ENCODE measurements around the gene CKM.
"Not testable (repeated sequence)": the region's sequence is repeated elsewhere in the genome, so short reads cannot be mapped to it uniquely, and the experiment has no call there.

The CKM gene

DNA sequence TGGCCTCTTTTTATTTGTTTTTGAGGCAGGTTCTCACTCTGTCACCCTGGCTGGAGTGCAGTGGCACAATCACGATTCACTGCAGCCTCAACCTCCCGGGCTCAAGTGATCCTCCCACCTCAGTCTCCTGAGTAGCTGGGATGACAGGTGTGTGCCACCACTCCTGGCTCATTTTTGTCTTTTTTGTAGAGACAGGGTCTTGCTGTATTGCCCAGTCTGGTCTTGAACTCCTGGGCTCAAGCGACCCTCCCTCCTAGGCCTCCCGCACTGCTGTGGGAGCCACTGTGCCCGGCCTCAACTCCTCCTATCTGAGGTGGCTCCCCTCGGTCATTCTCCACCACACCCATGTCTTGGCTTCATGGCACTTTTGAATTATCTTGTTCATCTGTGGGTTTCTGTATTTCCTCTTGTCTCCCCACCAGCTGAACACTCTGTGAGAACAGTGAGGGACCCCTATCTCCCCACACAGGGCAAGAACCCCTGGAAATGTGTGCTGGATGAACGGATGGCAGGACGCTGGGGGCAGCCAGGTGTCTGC lies 7.9 kb downstream of the CKM start:
- no peak for DNase-seq

DNA sequence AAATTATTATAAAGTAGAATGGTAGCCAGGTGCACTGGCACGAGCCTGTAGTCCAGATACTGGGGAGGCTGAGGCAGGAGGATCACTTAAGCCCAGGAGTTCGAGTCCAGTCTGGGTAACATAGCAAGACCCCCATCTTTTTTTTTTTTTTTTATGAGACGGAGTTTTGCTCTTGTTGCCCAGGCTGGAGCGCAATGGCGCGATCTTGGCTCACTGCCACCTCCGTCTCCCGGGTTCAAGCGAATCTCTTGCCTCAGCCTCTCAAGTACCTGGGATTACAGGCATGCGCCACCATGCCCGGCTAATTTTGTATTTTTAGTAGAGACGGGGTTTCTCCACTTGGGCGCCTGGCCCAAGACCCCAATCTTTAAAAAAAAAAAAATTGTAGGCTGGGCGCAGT lies 10.4 kb downstream of the CKM start:
- not testable (repeated sequence) for DNase-seq

DNA sequence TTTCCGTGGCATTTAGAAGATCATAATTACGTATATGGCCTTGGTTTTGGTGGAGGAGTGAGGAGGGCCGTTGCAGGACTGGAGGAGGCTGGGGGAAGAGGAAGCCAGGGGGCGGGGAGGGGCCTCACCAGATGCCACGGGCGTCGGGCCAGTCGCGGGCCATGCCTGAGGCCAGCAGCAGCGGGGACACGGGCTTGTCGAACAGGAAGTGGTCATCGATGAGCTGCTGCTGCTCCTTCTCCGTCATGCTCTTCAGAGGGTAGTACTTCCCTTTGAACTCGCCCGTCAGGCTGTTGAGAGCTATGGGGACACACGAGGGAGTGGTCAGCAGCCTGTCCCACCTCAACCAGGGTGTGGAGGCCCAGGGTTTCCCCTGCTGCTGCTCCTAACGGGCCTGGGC lies 11.1 kb downstream of the CKM start:
- DNase-seq: no peak

DNA sequence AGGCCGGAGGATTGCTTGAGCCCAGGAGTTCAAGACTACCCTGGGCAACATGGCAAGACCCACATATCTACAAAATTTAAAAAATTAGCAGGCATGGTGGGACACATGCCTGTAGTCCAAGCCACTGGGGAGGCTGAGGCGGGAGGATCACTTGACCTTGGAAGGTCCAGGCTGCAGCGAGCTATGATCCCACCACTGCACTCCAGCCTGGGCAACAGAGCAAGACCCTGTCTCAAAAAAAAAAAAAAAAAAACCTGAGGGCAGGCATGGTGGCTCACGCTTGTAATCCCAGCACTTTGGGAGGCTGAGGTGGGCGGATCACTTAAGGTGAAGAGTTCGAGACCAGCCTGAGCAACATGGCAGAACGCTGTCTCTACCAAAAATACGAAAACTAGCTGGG lies 13.4 kb downstream of the CKM start:
- not testable (repeated sequence) for DNase-seq

DNA sequence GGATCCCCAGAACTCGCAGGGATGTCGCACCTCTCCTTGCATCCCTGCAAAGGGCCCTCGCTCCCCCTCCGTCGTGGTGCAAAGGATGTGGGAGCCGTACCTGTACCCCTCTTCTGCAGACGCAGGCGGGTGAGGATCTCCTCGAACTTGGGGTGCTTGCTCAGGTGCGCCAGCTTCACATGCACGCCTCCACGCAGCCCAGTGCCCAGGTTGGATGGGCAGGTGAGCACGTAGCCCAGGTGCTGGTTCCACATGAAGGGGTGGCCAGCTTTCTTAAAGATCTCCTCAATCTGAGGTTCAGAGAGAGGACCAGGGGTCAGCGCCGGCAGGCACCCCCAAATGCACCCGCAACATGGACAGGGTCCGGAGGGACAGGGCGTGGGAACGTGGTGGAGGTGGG lies 15.3 kb downstream of the CKM start:
- no peak for DNase-seq

- DNase-seq: no peak
These were observed 16.1 kb downstream of the CKM start for GRCh38 chr19:45306518-45307027.

- no peak for DNase-seq
These were observed 16.6 kb downstream of the CKM start for GRCh38 chr19:45306040-45306439.

DNA sequence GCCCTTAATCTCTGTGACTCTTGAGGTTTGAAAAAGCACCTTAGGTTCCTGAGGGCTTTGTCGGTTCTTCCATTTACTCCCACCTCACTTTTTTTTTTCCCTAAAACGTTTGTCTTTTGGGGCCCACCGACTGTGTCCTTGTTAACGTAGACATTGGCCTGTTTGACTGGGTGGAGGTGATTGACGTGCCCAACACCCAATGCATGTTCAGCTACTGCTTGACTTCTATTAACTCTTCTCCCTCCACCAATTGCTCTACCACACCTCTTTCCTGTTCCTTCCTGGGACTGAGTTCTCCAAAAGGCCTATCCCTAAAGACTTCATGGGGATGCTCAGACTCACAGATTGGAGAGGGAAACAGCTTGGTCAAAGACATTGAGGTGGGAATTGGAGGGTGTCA lies 17.3 kb downstream of the CKM start:
- no peak for DNase-seq

GRCh38 chr19:45305007-45305406 lies 17.7 kb downstream of the CKM start:
- no peak for DNase-seq

GRCh38 chr19:45304141-45304926 lies 18.3 kb downstream of the CKM start:
- DNase-seq: no peak

- no peak for DNase-seq
These were observed 19.2 kb downstream of the CKM start for GRCh38 chr19:45303269-45304060.

DNA sequence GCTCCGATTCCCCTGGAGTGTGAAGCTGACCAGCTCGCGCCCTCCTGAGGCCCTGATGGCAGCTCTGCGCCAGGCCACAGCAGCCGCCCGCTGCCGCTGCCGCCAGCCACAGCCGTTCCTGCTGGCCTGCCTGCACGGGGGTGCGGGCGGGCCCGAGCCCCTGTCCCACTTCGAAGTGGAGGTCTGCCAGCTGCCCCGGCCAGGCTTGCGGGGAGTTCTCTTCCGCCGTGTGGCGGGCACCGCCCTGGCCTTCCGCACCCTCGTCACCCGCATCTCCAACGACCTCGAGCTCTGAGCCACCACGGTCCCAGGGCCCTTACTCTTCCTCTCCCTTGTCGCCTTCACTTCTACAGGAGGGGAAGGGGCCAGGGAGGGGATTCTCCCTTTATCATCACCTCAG lies 20.3 kb downstream of the CKM start:
- DNase-seq: no peak

DNA sequence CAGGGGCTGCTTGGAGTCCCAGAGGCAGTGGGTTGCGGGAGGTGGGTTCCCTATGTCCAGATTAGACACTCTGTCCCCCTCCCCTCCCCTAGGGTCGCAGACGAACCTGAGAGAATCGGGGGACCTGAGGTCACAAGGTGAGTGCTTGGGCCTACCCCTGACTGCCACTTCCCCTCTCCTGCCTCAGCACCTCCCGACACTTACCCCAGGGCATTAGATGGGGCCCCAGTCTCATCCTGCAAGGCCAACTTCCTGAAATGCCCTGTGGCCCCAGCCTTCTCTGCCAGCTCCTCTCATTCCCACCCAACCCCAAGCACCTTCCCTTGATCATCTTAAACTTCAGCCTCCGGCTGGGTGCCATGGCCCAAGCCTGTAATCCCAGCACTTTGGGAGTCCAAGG lies 23.0 kb downstream of the CKM start:
- no peak for DNase-seq

DNA sequence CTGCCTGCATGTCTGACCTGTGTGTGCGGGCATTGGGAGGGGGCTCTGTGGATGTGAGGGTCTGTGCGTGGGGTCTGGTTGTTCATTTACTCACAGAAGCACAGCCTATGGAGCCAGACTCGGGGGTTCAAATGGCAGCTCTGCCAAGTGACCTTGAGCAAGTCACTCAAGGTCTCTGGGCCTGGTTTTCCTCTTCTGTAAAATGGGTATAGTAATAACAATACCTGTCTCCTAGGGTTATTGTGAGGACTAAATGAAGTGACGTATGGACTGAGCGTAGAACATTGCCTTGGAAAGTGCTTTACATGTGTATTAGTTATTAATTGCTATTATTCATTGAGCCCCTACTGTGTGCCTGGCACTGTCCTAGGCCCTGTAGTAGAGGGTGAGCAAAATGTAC lies 24.4 kb downstream of the CKM start:
- DNase-seq: no peak

DNA sequence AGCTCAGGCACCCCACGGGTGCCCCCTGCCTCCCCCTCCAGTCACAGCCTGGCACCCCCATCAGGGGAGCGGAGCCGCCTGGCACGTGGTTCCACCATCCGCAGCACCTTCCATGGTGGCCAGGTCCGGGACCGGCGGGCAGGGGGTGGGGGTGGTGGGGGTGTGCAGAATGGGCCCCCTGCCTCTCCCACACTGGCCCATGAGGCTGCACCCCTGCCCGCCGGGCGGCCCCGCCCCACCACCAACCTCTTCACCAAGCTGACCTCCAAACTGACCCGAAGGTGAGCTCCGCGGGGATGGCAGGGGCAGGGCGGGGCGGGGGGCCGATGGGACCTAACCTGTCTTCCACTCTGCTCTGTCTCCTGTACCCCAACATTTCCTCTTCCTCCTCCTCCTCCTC lies 25.0 kb downstream of the CKM start:
- DNase-seq: no peak

DNA sequence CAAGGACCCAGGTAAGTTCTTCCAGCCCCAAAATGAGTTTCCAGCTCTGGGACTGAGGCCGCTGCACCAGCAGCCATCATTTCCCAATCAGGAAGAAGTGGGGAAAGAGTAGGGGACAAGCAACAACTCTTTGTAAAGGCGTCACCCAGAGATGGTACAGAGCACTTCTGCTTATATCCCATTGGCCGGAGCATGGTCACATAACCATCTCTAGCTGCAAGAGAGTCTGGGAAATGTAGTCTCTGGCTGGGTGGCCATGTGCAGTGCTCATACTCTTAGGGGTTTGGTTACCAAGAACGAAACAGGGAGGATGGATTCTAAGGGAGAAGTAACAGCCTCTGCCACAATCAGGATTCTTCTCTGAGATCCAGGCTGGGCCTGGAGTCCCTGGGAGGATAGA lies 26.3 kb downstream of the CKM start:
- DNase-seq: no peak

DNA sequence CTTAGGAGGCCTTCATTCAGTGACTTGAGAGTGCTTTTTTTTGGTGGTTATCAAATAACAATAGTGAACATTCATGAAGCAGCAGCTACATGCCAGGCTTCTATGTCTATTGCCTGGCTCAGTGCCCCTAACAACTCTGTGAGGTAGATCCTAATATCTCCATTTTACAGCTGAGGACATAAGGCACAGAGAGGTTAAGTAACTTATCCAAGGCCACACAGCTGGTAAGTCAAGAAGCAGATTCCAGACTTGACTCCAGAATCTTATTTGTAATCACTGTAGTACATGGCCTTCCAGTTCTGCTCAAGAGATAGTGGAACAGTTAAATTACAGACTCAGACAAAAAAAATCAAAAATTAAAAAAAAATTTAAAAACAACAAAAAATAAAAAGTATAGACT lies 26.8 kb downstream of the CKM start:
- no peak for DNase-seq

DNA sequence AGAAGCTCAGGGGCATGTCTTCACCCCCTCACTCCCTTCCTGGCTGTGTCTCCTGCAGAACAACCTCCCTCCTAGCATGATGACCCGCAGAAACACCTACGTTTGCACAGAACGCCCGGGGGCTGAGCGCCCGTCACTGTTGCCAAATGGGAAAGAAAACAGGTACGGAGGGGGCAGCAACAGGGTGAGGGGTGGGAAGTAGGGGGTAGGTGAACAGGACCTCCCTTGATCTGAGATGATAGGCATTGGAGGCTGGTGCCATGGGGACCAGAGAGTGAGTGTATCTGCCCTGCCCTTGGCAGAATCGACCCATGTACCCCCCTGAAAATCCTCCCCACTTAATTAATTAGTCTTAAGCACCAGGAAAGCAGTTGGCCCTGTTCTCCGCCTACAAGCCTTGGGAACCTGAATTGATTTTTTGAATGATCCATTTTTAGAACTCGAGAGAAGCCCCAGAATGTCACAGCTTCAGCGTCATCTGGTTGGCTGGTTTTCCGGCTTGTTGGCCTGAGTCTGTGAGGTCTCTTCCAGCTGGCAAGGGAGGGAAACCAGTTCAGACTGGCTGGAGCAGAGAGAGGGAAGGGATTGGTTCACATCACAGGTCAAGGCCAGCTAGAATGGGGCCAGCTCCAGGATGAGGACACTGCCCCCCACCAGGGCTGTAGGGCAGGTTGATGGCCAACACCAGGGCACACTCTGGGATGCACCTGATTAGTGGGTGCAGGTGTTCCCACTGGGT lies 28.2 kb downstream of the CKM start:
- DNase-seq: no peak

DNA sequence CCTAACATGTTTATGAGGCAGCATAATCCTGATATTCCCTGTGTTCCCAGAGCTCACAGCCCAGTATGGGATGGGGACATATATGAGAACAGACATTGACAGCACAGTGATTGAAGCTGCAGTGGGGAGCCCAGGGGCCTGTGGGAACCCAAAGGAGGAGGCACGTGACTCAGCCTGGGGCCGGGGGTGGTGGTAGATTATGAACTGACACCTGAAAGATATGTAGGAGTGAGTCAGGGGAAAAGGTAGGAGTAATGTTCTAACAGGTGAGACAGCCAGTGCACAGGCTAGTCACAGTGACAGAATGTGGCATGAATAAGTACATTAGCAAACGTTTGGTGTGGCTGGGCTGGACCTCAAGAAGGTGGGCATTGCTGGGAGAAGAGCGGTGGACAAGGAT lies 29.0 kb downstream of the CKM start:
- peak; percentile 10 to 23 for DNase-seq

DNA sequence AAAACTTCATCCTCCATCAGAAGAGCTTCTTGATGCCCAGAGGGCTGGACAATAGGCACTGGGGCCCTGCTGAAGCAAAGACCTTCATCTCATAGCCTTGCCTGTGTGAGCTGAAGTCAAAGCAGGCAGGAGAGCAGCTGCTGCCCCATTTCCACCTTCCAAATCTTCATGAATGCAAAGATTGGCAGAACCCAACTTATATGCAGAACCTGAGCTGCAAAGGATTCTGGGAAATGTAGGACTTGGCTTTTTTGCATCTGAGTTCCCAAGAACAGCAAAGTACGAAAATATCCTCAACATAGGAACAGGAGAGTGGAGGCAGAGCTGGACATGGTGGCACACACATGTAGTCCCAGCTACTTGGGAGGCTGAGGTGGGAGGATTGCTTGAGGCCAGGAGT lies 30.8 kb downstream of the CKM start:
- DNase-seq: no peak

DNA sequence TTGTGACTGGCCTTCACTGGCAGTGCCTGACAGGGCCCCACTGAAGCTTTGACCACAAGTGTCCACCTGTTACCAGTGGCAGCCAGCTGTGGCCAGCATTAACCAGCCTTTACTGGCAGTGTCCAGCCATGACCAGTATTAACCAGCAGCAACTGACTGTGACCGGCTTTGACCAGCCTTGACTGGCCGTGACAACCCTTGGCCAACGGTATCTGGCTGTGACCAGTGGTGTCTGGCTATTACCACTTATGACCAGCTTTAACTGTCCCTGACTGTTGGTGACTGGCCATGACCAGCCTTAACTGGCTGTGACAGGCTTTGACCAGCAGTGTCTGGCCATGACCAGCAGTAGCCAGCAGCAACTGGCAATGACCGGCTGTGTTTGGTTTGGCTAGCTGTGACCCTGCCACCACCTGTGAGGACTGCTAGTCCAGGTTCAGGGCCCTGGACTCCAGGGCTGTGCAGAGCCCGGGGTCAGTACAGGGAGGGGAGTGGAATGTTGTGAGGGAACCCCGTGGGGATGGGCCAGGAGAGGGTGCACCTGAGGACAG lies 32.2 kb downstream of the CKM start:
- DNase-seq: no peak

GRCh38 chr19:45283443-45284033 lies 39.1 kb downstream of the CKM start:
- no peak for DNase-seq
